SIG-M5 treated with dmso at 0.1 percent for 504 hours (cell line): Measurements from ENCODE around the gene RFNG.

Experiments
- DNase-seq: peaks from one replicate; lab custom pipeline; 2025; ENCODE audit not compliant: unreplicated experiment; lab: John Stamatoyannopoulos, UW

RFNG gene

DNA sequence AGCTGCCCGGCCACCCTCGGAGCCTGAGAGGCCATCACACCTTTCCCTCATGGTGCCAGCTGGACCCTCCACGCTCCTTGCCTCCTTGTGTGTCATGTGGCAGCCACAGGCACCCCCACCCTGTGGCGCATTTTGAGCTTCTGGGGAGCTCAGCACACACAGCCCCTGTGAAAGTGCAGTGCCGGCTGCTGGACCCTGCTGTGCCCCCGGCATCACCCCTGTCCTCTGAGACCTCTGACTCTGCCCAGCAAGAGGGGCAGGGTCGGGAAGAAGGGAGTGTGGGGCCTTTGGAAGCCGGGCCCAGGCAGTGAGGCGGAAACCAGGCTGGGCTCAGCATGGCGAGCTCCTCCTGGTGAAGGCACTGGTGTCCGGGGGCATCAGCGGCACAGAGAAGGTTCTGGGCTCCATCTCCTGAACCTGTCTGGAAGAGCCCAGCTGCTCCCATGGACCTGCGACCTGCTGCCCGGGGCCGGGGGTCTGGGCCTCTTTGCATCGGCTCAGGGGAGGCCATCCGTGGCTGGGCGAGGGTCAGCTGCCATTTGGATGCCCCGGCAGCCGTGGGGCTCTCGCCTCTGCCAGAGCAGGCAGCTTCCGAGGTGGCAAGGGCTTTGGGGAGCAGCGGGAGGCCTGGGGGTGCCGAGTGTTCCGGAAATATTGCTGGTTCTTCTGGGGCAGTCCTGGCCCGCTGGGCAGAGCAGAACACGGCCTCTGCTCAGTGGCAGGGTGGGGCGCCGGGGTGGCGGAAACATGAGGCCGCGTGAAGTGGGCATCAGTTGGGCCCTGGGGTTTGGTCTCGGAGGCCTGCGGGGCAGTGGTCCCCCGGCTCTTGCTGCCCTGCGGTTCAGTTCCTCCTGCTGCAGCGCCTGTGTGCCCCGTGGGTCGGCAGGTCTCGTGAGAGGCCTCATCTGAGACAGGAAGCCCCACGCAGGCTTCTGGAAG lies 46.8 kb downstream of the RFNG start:
- no peak for DNase-seq

DNA sequence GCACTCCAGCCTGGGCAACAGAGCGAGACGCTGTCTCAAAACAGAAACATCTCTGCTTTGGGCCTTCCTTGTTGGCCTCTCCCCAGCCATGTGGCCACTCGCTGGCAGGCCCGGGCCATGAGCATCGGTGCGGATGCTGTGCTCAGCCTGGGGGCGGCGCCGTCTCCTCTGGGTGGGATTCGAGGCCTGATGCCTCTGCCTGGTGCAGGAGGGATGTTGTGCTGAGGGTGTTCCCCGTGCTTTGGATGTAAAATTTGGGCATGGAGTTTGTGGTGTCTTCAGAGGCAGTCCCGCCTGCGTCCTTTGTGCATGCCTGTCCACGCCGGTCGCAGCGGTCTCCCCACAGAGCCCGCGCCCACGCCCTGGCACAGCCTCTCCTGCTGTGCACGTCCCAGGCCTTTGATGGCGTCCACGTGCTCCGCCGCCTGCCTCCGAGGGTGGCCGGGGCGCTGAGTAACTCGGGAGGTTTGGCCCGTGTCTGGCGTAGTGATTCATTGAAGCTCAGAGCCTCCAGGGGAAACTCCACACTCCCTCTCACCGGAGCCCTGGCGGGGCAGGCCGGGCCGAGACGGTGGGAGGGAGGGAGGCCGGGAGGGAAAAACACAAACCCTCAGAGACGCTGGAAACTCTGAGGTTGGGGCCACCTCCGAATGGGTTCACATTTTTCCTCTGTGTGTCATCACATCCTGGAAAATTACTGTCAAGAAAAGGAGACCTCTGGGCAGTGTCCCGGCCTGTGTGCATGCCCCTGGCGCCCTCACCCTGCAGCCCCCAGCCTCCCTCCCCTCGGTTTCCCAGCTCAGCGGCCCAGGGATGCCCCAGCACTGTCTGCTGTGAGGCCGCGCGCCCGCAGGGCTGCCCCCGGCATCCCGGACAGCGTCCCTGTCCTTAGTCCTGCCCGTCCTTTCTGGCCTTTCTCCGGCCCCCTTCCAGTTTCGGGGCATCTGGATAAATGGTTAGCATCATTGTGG lies 47.9 kb downstream of the RFNG start:
- DNase-seq: no peak

DNA sequence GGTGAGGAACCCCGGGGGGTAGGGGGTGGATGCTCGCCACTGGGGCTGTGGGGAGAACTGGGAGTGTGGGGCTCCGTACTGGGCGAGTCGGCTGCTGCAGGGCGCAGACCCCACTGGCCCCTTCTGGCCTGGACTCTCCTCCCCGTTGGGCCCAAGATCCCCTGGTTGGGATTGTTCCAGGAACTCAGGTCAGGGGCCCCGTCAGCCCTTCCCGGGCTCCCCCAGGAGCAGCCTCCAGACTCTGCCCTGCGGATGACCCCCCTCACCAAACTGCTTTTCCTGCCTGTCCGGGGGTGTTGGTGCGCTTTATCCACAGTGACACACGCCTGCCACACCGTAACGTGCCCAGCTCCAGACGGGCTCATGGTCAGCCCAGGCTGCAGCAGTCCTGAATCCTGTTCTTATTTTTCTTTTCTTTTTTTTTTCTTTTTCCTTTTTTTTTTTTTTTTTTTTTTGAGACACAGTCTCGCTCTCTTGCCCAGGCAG lies 50.0 kb downstream of the RFNG start:
- no peak for DNase-seq

DNA sequence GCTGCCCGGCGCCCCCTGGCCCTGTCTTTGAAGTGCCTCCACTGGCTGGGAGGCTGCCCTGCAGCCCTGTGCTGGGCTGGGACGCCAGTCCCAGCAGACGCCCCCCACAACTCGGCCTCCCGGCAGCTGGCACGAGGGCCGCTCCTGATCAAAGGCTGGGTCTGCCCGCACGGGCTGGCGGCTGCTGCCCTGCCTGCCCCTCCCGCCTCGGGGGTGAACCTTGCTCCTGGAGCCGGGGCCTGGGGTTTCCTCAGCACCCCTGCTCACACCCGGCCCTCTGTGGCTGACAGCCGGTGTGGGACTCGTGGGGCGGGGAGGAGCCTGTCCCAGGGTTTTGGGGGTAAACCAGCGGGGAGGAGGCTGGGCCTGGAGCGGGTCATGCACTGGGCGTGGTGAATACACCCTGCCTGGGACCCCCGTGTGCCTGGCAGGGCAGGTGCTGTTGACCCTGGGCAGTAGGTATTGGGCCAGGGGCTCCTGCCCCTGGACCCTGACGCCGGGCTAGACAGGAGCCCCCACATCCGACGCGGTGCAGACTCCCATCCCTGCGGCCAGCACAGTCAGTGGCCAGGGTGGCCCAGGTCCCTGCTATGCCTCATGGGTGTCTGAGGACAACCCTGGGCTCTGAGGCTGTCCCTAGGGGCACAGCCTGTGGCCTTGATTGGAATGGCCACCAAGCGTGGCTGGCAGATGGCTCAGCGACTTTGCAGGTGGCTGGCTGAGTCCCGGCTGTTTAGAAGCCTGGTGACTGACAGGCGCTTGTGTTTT lies 50.6 kb downstream of the RFNG start:
- DNase-seq: no peak

DNA sequence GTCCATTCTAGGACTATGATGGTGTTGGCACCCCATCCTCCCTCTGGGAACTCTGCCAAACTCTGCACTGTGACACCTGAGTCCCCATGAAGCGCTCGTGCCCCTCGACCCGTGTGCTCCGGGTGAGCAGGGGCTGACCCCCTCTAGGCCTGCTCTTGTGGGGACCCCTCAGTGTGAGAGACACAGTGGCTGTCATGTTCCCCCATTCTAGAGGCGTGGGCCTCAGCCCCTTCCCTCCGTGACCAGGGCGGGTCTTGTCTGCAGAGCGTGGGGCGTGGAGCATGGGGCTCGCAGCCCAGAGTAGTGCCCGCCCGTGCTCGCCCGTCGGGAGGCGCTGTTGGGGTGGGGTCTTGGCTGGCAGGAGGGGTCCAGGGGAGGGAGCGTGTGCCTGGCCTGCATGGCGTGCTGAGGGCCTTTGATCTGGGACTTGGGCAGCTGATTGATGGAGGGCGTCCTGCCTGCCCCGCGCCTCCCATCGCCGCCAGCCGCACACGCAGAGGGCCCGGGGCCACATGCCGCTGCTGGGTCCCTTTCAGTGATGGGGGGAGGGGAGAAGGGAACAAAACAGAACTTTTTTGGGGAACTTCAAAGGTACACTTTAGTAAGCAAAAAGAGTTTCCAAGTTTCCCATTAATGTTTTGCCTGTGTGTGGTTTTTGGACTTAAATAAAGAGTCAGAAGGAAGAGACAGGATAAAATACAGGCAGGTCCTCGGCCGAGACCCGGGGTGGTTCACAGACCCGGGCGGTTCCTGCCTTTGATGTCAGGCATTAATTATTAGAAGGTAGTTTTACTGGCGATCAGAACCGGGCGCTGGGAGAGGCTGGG lies 51.4 kb downstream of the RFNG start:
- no peak for DNase-seq

DNA sequence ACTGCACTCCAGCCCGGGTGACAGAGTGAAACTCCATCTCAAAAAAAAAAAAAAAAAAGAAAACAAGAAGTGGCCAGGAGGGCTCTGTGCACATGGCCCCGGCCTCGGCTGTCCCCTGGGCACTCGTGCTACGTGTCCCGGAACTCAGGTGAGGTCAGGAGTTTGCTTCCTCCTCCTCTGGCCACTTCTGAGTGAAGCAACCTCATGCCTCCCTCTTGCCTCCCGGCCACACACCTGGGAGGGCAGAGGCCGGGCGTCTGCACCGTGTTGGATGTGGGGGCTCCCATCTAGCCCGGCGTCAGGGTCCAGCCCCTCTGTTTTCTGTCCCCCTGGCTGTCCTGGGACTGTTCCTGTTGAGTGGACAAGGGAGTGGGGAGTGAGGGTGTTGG lies 52.0 kb downstream of the RFNG start:
- DNase-seq: no peak

DNA sequence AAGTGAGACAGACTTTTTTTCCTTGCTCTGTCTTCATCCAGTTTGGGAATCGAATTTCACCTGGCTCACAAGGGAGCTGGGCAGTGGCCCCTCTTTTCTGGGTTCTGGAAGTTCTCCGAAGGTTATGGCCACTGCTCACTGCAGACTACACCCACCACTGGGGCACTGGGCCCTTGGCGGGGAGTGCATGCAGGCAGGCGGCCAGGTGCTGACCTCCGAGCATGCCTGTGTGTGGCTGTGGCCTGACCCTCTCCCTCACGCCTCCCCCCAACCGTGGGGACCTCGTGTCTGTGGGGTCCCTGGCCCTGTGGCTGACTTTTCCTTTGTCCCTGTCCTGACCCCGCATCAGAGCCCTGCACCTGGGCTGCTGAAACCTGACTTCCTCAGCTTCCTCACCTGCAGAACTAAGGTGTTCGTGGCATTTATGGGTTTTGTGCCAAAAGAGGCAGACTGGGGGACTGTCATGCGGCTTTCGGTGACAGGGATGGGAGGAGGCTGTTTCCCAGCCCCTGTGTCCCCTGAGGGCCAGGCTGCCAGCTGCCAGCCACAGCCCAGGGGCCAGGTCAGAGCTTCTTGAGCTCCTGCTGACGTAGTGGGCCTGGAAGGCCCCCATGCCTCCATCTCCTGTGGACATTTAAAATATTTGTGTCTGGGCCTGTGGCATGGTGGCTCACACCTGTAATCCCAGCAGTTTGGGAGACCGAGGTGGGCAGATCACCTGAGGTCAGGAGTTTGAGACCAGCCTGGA lies 52.7 kb downstream of the RFNG start:
- DNase-seq: no peak

DNA sequence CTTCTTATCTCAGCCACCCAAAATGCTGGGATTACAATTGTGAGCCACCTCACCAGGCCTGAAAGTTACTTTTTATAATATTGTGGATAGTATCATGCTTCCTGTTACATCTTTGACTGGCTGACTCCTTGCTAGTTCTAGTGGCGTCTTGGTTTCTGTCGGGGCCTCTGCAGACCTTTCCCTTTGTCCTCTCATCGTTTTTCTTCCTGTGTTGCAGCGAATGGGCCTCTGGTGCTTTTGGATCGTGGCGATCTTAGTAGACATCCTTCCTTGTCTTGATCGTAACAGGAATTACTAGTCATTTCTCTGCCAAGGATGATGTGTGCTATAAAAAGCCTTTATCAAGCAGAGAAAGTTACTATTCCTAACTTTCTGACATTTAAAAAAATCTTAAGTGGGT lies 53.4 kb downstream of the RFNG start:
- DNase-seq: no peak
